HEK293 (cell line): ENCODE measurements around the gene GALNTL6.

ENCODE experiments used
- KLF8 ChIP-seq: fragments of 450-650 bp; formaldehyde crosslinking; IDR thresholded peaks from 2 replicates; pipeline ENCODE4 v1.5.1; 2016; ENCODE audit warnings: missing biosample characterization, missing genetic modification characterization
- SP2 ChIP-seq: fragments of 450-650 bp; formaldehyde crosslinking; IDR thresholded peaks from 2 replicates; pipeline ENCODE4 v1.5.1; 2016; ENCODE audit warnings: missing biosample characterization, missing genetic modification characterization
- ZNF404 ChIP-seq: fragments of 450-650 bp; formaldehyde crosslinking; IDR thresholded peaks from 2 replicates; pipeline ENCODE4 v1.5.1; 2017; ENCODE audit warnings: missing biosample characterization, missing genetic modification characterization
- ZNF488 ChIP-seq: fragments of 450-650 bp; formaldehyde crosslinking; IDR thresholded peaks from 2 replicates; pipeline ENCODE4 v1.5.1; 2016; ENCODE audit warnings: missing biosample characterization, missing genetic modification characterization
- ZNF544 ChIP-seq: fragments of 450-650 bp; formaldehyde crosslinking; IDR thresholded peaks from 2 replicates; pipeline ENCODE4 v1.5.0; 2017; ENCODE audit warnings: missing biosample characterization, missing genetic modification characterization
- ZNF785 ChIP-seq: fragments of 450-650 bp; formaldehyde crosslinking; IDR thresholded peaks from 2 replicates; pipeline ENCODE4 v1.5.1; 2016; ENCODE audit warnings: missing biosample characterization, missing genetic modification characterization

GRCh38 chr4:172838111-172838510 lies 1024.9 kb downstream of the GALNTL6 start:
- TF ChIP-seq KLF8 (tag by site-specific recombination) (no peak), ZNF544 (no peak), ZNF488 (tag by site-specific recombination) (no peak), ZNF785 (tag by site-specific recombination) (no peak), ZNF404 (no peak), SP2 (tag by site-specific recombination) (no peak)
